ENCODE results near the gene SPESP1. TPM values are rescaled to one million over a fixed set of nuclear protein-coding genes. Genes with fewer than 3 reads are reported as not detected.

The SPESP1 gene
- total and polyA plus RNA-seq, 2 experiments from 2014 or later: not detected

GRCh38 chr15:68962465-68962864, 32.1 kb downstream of the SPESP1 start:
- no peaks in the 10 kb centered on the region for H4K20me1 ChIP-seq (replicated peaks; ENCODE audit: insufficient read depth)
- peaks cover 22% of the 10 kb centered on the region for H3K36me3 Mint-ChIP-seq (ENCODE audit: low read depth)
- H3K27me3 Mint-ChIP-seq (ENCODE audit: insufficient read depth, low read depth, poor library complexity): peaks cover 2% of the 10 kb centered on the region
- no peak overlapping the region for H3K4me3 ChIP-seq
- H3K4me1 Mint-ChIP-seq: no peaks in the 10 kb centered on the region
- H3K27me3 ChIP-seq (ENCODE audit: insufficient read depth): no peaks in the 10 kb centered on the region
- H3F3A ChIP-seq (replicated peaks; ENCODE audit: low read depth): no peaks in the 10 kb centered on the region
- H3K4me3 Mint-ChIP-seq: no peak overlapping the region
- H3K4me1 ChIP-seq (ENCODE audit: insufficient read depth): no peaks in the 10 kb centered on the region
- no peak for DNase-seq (ENCODE audit: low spot score)
- peaks cover 40% of the 10 kb centered on the region for H3K9me3 Mint-ChIP-seq
- TF ChIP-seq STAT1 (IDR thresholded peaks at IDR 0.05; ENCODE audit: unreplicated experiment) (no peak), JUNB (IDR thresholded peaks at IDR 0.05; ENCODE audit: unreplicated experiment) (no peak), CREB1 (CRISPR knock-in tag; IDR thresholded peaks at IDR 0.05; ENCODE audit: low read depth) (no peak), POLR2AphosphoS5 (IDR thresholded peaks at IDR 0.05; ENCODE audit: low read depth) (no peak), ZNF114 (CRISPR knock-in tag; IDR thresholded peaks at IDR 0.05) (no peak), NANOG (IDR thresholded peaks at IDR 0.05; ENCODE audit: borderline replicate concordance) (no peak), EZH2 (IDR thresholded peaks at IDR 0.05; ENCODE audit: low read depth, unreplicated experiment) (no peak), CTCF (conservative IDR thresholded peaks at IDR 0.05; ENCODE audit: low read depth in 2 of 2) (no peak), EZH2phosphoT487 (IDR thresholded peaks at IDR 0.05; ENCODE audit: unreplicated experiment) (no peak), REST (IDR thresholded peaks at IDR 0.05; ENCODE audit: unreplicated experiment) (no peak), ZNF331 (CRISPR knock-in tag; IDR thresholded peaks at IDR 0.05; ENCODE audit: low read depth) (no peak)
- TF ChIP-seq, protein P1, sequence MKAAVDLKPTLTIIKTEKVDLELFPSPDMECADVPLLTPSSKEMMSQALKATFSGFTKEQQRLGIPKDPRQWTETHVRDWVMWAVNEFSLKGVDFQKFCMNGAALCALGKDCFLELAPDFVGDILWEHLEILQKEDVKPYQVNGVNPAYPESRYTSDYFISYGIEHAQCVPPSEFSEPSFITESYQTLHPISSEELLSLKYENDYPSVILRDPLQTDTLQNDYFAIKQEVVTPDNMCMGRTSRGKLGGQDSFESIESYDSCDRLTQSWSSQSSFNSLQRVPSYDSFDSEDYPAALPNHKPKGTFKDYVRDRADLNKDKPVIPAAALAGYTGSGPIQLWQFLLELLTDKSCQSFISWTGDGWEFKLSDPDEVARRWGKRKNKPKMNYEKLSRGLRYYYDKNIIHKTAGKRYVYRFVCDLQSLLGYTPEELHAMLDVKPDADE (IDR thresholded peaks at IDR 0.05): no peak
- TF ChIP-seq, protein P2, sequence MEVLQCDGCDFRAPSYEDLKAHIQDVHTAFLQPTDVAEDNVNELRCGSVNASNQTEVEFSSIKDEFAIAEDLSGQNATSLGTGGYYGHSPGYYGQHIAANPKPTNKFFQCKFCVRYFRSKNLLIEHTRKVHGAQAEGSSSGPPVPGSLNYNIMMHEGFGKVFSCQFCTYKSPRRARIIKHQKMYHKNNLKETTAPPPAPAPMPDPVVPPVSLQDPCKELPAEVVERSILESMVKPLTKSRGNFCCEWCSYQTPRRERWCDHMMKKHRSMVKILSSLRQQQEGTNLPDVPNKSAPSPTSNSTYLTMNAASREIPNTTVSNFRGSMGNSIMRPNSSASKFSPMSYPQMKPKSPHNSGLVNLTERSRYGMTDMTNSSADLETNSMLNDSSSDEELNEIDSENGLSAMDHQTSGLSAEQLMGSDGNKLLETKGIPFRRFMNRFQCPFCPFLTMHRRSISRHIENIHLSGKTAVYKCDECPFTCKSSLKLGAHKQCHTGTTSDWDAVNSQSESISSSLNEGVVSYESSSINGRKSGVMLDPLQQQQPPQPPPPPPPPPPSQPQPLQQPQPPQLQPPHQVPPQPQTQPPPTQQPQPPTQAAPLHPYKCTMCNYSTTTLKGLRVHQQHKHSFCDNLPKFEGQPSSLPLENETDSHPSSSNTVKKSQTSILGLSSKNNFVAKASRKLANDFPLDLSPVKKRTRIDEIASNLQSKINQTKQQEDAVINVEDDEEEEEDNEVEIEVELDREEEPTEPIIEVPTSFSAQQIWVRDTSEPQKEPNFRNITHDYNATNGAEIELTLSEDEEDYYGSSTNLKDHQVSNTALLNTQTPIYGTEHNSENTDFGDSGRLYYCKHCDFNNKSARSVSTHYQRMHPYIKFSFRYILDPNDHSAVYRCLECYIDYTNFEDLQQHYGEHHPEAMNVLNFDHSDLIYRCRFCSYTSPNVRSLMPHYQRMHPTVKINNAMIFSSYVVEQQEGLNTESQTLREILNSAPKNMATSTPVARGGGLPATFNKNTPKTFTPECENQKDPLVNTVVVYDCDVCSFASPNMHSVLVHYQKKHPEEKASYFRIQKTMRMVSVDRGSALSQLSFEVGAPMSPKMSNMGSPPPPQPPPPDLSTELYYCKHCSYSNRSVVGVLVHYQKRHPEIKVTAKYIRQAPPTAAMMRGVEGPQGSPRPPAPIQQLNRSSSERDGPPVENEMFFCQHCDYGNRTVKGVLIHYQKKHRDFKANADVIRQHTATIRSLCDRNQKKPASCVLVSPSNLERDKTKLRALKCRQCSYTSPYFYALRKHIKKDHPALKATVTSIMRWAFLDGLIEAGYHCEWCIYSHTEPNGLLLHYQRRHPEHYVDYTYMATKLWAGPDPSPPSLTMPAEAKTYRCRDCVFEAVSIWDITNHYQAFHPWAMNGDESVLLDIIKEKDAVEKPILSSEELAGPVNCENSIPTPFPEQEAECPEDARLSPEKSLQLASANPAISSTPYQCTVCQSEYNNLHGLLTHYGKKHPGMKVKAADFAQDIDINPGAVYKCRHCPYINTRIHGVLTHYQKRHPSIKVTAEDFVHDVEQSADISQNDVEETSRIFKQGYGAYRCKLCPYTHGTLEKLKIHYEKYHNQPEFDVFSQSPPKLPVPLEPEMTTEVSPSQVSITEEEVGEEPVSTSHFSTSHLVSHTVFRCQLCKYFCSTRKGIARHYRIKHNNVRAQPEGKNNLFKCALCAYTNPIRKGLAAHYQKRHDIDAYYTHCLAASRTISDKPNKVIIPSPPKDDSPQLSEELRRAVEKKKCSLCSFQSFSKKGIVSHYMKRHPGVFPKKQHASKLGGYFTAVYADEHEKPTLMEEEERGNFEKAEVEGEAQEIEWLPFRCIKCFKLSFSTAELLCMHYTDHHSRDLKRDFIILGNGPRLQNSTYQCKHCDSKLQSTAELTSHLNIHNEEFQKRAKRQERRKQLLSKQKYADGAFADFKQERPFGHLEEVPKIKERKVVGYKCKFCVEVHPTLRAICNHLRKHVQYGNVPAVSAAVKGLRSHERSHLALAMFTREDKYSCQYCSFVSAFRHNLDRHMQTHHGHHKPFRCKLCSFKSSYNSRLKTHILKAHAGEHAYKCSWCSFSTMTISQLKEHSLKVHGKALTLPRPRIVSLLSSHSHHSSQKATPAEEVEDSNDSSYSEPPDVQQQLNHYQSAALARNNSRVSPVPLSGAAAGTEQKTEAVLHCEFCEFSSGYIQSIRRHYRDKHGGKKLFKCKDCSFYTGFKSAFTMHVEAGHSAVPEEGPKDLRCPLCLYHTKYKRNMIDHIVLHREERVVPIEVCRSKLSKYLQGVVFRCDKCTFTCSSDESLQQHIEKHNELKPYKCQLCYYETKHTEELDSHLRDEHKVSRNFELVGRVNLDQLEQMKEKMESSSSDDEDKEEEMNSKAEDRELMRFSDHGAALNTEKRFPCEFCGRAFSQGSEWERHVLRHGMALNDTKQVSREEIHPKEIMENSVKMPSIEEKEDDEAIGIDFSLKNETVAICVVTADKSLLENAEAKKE (CRISPR knock-in tag; IDR thresholded peaks at IDR 0.05): no peak
- no peak overlapping the region for H3K27ac ChIP-seq (ENCODE audit: low read depth)
- H3K27ac Mint-ChIP-seq: no peak overlapping the region
- H3K4me2 ChIP-seq: no peak overlapping the region
- no peak overlapping the region for H2AFZ ChIP-seq
- H3K79me2 ChIP-seq (replicated peaks; ENCODE audit: insufficient read depth): no peaks in the 10 kb centered on the region
- peaks cover 4% of the 10 kb centered on the region; the same call in 1 of the 2 replicates for H3K9me2 ChIP-seq (ENCODE audit: insufficient read depth)
- ATAC-seq: no peak
- no peaks in the 10 kb centered on the region for H3K36me3 ChIP-seq (ENCODE audit: insufficient read depth)

Measured in GM23338 (cell line).